ENCODE results near the gene RPS6KA5. TPM values are rescaled to one million over a fixed set of nuclear protein-coding genes. Genes with fewer than 3 reads are reported as not detected.
"Not testable (repeated sequence)": the region's sequence is repeated elsewhere in the genome, so short reads cannot be mapped to it uniquely, and the experiment has no call there.

Gene RPS6KA5
- total RNA-seq, 1 donor from 2014 or later: 3.1 TPM

GRCh38 chr14:91034379-91034778, 26.1 kb downstream of the RPS6KA5 start:
- H3K4me3 ChIP-seq (ENCODE audit: low read length in 3 of 3); H3K36me3 ChIP-seq (ENCODE audit: control insufficient read depth in 3 of 3, insufficient read depth in 3 of 3, low read length in 3 of 3); H3K27ac ChIP-seq (ENCODE audit: low read depth, low read length); H3K27me3 ChIP-seq (ENCODE audit: control insufficient read depth in 3 of 3, insufficient read depth in 3 of 3, low read length in 3 of 3); H3K9me3 ChIP-seq (ENCODE audit: control insufficient read depth in 3 of 3, low read length in 3 of 3); H3K9ac ChIP-seq (ENCODE audit: low read depth in 1 of 3, low read length in 3 of 3); H3K4me1 ChIP-seq (ENCODE audit: control insufficient read depth in 3 of 3, insufficient read depth in 3 of 3, low read length in 3 of 3): not testable (repeated sequence)

GRCh38 chr14:91032248-91032647, 28.2 kb downstream of the RPS6KA5 start:
- H3K9ac ChIP-seq (ENCODE audit: low read depth in 1 of 3, low read length in 3 of 3): no peak overlapping the region
- H3K27me3 ChIP-seq (ENCODE audit: control insufficient read depth in 3 of 3, insufficient read depth in 3 of 3, low read length in 3 of 3): no peaks in the 10 kb centered on the region
- no peaks in the 10 kb centered on the region for H3K9me3 ChIP-seq (ENCODE audit: control insufficient read depth in 3 of 3, low read length in 3 of 3)
- H3K4me3 ChIP-seq (ENCODE audit: low read length in 3 of 3): no peak overlapping the region
- no peak overlapping the region for H3K27ac ChIP-seq (ENCODE audit: low read depth, low read length)
- H3K36me3 ChIP-seq (ENCODE audit: control insufficient read depth in 3 of 3, insufficient read depth in 3 of 3, low read length in 3 of 3): no peaks in the 10 kb centered on the region
- peaks cover 2 to 8% (median 3%) of the 10 kb centered on the region in 3 donors for H3K4me1 ChIP-seq (ENCODE audit: control insufficient read depth in 3 of 3, insufficient read depth in 3 of 3, low read length in 3 of 3)

- H3K9ac ChIP-seq (ENCODE audit: low read depth in 1 of 3, low read length in 3 of 3): no peak overlapping the region
- no peaks in the 10 kb centered on the region for H3K9me3 ChIP-seq (ENCODE audit: control insufficient read depth in 3 of 3, low read length in 3 of 3)
- H3K27me3 ChIP-seq (ENCODE audit: control insufficient read depth in 3 of 3, insufficient read depth in 3 of 3, low read length in 3 of 3): no peaks in the 10 kb centered on the region
- no peak overlapping the region for H3K4me3 ChIP-seq (ENCODE audit: low read length in 3 of 3)
- no peaks in the 10 kb centered on the region for H3K36me3 ChIP-seq (ENCODE audit: control insufficient read depth in 3 of 3, insufficient read depth in 3 of 3, low read length in 3 of 3)
- H3K4me1 ChIP-seq (ENCODE audit: control insufficient read depth in 3 of 3, insufficient read depth in 3 of 3, low read length in 3 of 3): peaks cover 2 to 8% (median 3%) of the 10 kb centered on the region in 3 donors
- H3K27ac ChIP-seq (ENCODE audit: low read depth, low read length): no peak overlapping the region
These were observed 28.8 kb downstream of the RPS6KA5 start for GRCh38 chr14:91031666-91032065.

GRCh38 chr14:91029456-91030217, 30.8 kb downstream of the RPS6KA5 start:
- Histone ChIP-seq H3K27ac (ENCODE audit: low read depth, low read length) (no peak overlapping the region), H3K36me3 (ENCODE audit: control insufficient read depth in 3 of 3, insufficient read depth in 3 of 3, low read length in 3 of 3) (no peaks in the 10 kb centered on the region), H3K9me3 (ENCODE audit: control insufficient read depth in 3 of 3, low read length in 3 of 3) (no peaks in the 10 kb centered on the region), H3K4me3 (ENCODE audit: low read length in 3 of 3) (no peak overlapping the region), H3K4me1 (ENCODE audit: control insufficient read depth in 3 of 3, insufficient read depth in 3 of 3, low read length in 3 of 3) (peaks cover 2 to 8% (median 3%) of the 10 kb centered on the region in 3 donors), H3K9ac (ENCODE audit: low read depth in 1 of 3, low read length in 3 of 3) (no peak overlapping the region), H3K27me3 (ENCODE audit: control insufficient read depth in 3 of 3, insufficient read depth in 3 of 3, low read length in 3 of 3) (no peaks in the 10 kb centered on the region)

GRCh38 chr14:91027561-91027960, 32.9 kb downstream of the RPS6KA5 start:
- Histone ChIP-seq H3K27ac (ENCODE audit: low read depth, low read length) (no peak overlapping the region), H3K9me3 (ENCODE audit: control insufficient read depth in 3 of 3, low read length in 3 of 3) (no peaks in the 10 kb centered on the region), H3K27me3 (ENCODE audit: control insufficient read depth in 3 of 3, insufficient read depth in 3 of 3, low read length in 3 of 3) (no peaks in the 10 kb centered on the region), H3K4me3 (ENCODE audit: low read length in 3 of 3) (no peak overlapping the region), H3K36me3 (ENCODE audit: control insufficient read depth in 3 of 3, insufficient read depth in 3 of 3, low read length in 3 of 3) (no peaks in the 10 kb centered on the region), H3K9ac (ENCODE audit: low read depth in 1 of 3, low read length in 3 of 3) (no peak overlapping the region), H3K4me1 (ENCODE audit: control insufficient read depth in 3 of 3, insufficient read depth in 3 of 3, low read length in 3 of 3) (peaks cover 2 to 8% (median 3%) of the 10 kb centered on the region in 3 donors)

- H3K36me3 ChIP-seq (ENCODE audit: control insufficient read depth in 3 of 3, insufficient read depth in 3 of 3, low read length in 3 of 3); H3K9me3 ChIP-seq (ENCODE audit: control insufficient read depth in 3 of 3, low read length in 3 of 3); H3K27ac ChIP-seq (ENCODE audit: low read depth, low read length); H3K27me3 ChIP-seq (ENCODE audit: control insufficient read depth in 3 of 3, insufficient read depth in 3 of 3, low read length in 3 of 3); H3K4me1 ChIP-seq (ENCODE audit: control insufficient read depth in 3 of 3, insufficient read depth in 3 of 3, low read length in 3 of 3): not testable (repeated sequence)
- Histone ChIP-seq H3K9ac (ENCODE audit: low read depth in 1 of 3, low read length in 3 of 3) (peak overlapping the region in 1 of 3 donors; percentile 40), H3K4me3 (ENCODE audit: low read length in 3 of 3) (peak overlapping the region; percentile 23 to 45 (median 31))
These were observed 37.8 kb downstream of the RPS6KA5 start for GRCh38 chr14:91022622-91023028.

GRCh38 chr14:91021991-91022621, 38.3 kb downstream of the RPS6KA5 start:
- H3K4me3 ChIP-seq (ENCODE audit: low read length in 3 of 3): peak overlapping the region; percentile 23 to 45 (median 31)
- H3K27me3 ChIP-seq (ENCODE audit: control insufficient read depth in 3 of 3, insufficient read depth in 3 of 3, low read length in 3 of 3): no peaks in the 10 kb centered on the region
- H3K9ac ChIP-seq (ENCODE audit: low read depth in 1 of 3, low read length in 3 of 3): peak overlapping the region in 1 of 3 donors; percentile 40
- H3K27ac ChIP-seq (ENCODE audit: low read depth, low read length): no peak overlapping the region
- H3K4me1 ChIP-seq (ENCODE audit: control insufficient read depth in 3 of 3, insufficient read depth in 3 of 3, low read length in 3 of 3): peaks cover 0 to under 1% (median 0%) of the 10 kb centered on the region in 3 donors
- no peaks in the 10 kb centered on the region for H3K36me3 ChIP-seq (ENCODE audit: control insufficient read depth in 3 of 3, insufficient read depth in 3 of 3, low read length in 3 of 3)
- no peaks in the 10 kb centered on the region for H3K9me3 ChIP-seq (ENCODE audit: control insufficient read depth in 3 of 3, low read length in 3 of 3)

GRCh38 chr14:91021115-91021514, 39.3 kb downstream of the RPS6KA5 start:
- Histone ChIP-seq H3K36me3 (ENCODE audit: control insufficient read depth in 3 of 3, insufficient read depth in 3 of 3, low read length in 3 of 3) (no peaks in the 10 kb centered on the region), H3K27me3 (ENCODE audit: control insufficient read depth in 3 of 3, insufficient read depth in 3 of 3, low read length in 3 of 3) (no peaks in the 10 kb centered on the region), H3K9me3 (ENCODE audit: control insufficient read depth in 3 of 3, low read length in 3 of 3) (no peaks in the 10 kb centered on the region), H3K27ac (ENCODE audit: low read depth, low read length) (no peak overlapping the region), H3K4me3 (ENCODE audit: low read length in 3 of 3) (no peak overlapping the region), H3K9ac (ENCODE audit: low read depth in 1 of 3, low read length in 3 of 3) (no peak overlapping the region), H3K4me1 (ENCODE audit: control insufficient read depth in 3 of 3, insufficient read depth in 3 of 3, low read length in 3 of 3) (peaks cover 0 to 4% (median 2%) of the 10 kb centered on the region in 3 donors)

- no peaks in the 10 kb centered on the region for H3K27me3 ChIP-seq (ENCODE audit: control insufficient read depth in 3 of 3, insufficient read depth in 3 of 3, low read length in 3 of 3)
- no peaks in the 10 kb centered on the region for H3K9me3 ChIP-seq (ENCODE audit: control insufficient read depth in 3 of 3, low read length in 3 of 3)
- no peak overlapping the region for H3K27ac ChIP-seq (ENCODE audit: low read depth, low read length)
- H3K9ac ChIP-seq (ENCODE audit: low read depth in 1 of 3, low read length in 3 of 3): no peak overlapping the region
- H3K4me1 ChIP-seq (ENCODE audit: control insufficient read depth in 3 of 3, insufficient read depth in 3 of 3, low read length in 3 of 3): peaks cover 0 to 4% (median 2%) of the 10 kb centered on the region in 3 donors
- no peaks in the 10 kb centered on the region for H3K36me3 ChIP-seq (ENCODE audit: control insufficient read depth in 3 of 3, insufficient read depth in 3 of 3, low read length in 3 of 3)
- no peak overlapping the region for H3K4me3 ChIP-seq (ENCODE audit: low read length in 3 of 3)
These were observed 40.8 kb downstream of the RPS6KA5 start for GRCh38 chr14:91019673-91020072.

GRCh38 chr14:91018481-91018880, 42.0 kb downstream of the RPS6KA5 start:
- H3K4me3 ChIP-seq (ENCODE audit: low read length in 3 of 3): no peak overlapping the region
- H3K4me1 ChIP-seq (ENCODE audit: control insufficient read depth in 3 of 3, insufficient read depth in 3 of 3, low read length in 3 of 3): peaks cover 0 to 4% (median 2%) of the 10 kb centered on the region in 3 donors
- H3K27me3 ChIP-seq (ENCODE audit: control insufficient read depth in 3 of 3, insufficient read depth in 3 of 3, low read length in 3 of 3): no peaks in the 10 kb centered on the region
- H3K9ac ChIP-seq (ENCODE audit: low read depth in 1 of 3, low read length in 3 of 3): no peak overlapping the region
- H3K27ac ChIP-seq (ENCODE audit: low read depth, low read length): no peak overlapping the region
- no peaks in the 10 kb centered on the region for H3K36me3 ChIP-seq (ENCODE audit: control insufficient read depth in 3 of 3, insufficient read depth in 3 of 3, low read length in 3 of 3)
- H3K9me3 ChIP-seq (ENCODE audit: control insufficient read depth in 3 of 3, low read length in 3 of 3): no peaks in the 10 kb centered on the region
